ENCODE measurements around the gene RASAL1.

The RASAL1 gene

GRCh38 chr12:113055594-113056380 is 79.8 kb downstream of the RASAL1 start:
- no peak for DNase-seq

- DNase-seq: no peak
Measured at GRCh38 chr12:113054948-113055486, 80.5 kb downstream of the RASAL1 start.

DNA sequence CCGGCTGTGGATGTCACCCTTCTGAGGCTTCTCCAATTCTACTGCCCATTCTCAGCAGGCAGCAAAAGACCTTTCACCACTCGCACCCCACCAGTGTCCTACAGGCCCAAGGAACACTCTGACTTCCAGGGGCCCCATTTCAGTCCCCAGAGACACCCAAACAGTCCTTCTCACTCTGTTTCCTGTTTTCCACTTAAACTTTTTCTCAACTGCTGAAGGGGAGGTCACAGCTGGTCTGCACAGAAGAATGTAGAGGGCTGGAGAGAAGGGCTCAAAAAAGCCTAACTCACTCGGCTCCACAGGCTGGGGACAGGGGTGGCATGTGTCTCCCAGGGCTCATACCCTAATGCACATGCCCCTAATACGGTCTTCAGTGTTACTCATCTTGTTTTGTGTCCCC is 83.2 kb downstream of the RASAL1 start:
- no peak for DNase-seq

- no peak for DNase-seq
Measured at GRCh38 chr12:113051759-113052158, 83.8 kb downstream of the RASAL1 start.

GRCh38 chr12:113050795-113051194 is 84.8 kb downstream of the RASAL1 start:
- no peak for DNase-seq

DNA sequence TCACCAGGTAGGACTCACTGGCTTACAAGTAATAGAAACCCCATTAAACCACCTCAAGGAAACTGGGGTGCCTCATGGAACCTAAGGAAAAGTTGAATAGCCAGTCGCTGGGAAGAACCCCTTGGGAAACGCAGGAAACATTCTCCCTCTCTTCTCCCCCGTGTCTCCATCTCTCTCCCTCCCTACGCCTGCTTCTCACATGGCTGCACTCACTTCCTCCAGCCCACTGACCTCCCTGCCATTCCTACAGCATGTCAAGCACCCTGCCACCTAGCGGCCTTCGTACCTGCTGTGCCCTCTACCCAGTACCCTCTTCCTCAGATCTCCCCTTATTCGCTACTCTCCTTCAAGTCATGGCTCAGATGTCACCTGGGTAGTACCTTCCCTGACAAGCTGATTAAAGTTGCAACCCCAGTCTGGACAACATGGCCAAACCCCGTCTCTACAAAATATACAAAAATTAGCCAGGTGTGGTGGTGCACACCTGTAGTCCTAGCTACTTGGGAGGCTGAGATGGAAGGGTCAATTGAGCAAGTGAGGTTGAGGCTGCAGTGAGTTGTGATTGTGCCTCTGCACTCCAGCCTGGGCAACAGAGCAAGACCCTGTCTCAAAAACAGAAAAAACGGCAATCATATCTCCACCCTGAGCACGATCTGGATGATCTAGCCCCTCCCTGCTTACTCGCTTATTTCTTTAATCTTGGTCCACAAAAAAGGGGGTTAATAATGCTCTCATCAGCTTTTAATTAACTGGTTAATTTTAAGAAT is 85.4 kb downstream of the RASAL1 start:
- no peak for DNase-seq
